ENCODE data around the gene RHBG. TPM values are rescaled to one million over a fixed set of nuclear protein-coding genes. Genes with fewer than 3 reads are reported as not detected.

Gene RHBG
- total and polyA plus RNA-seq, 2 donors (not counting 1 experiment from before 2014, with no cell fraction given): not detected

- Histone ChIP-seq H3K9me3 (ENCODE audit: control extremely low read depth in 1 of 3, control insufficient read depth in 2 of 3, insufficient read depth in 1 of 3, low read length in 2 of 3) (peaks cover 0 to 2% (median 0%) of the 10 kb centered on the region in 3 donors), H3K4me1 (ENCODE audit: control insufficient read depth in 2 of 2, insufficient read depth in 2 of 2, low read length in 2 of 2) (no peaks in the 10 kb centered on the region), H3K36me3 (replicated peaks in 1 of 2; ENCODE audit: control extremely low read depth in 1 of 2, control insufficient read depth in 1 of 2, extremely low read depth in 1 of 2, insufficient read depth in 2 of 2, low read length in 1 of 2) (no peaks in the 10 kb centered on the region), H2AFZ (ENCODE audit: insufficient read depth, low read depth, low read length, poor library complexity, severe bottlenecking) (no peak overlapping the region), H3K27me3 (replicated peaks in 1 of 4; ENCODE audit: control extremely low read depth in 1 of 4, control insufficient read depth in 3 of 4, insufficient read depth in 4 of 4, low read length in 3 of 4) (peaks cover 0 to 58% (median 16%) of the 10 kb centered on the region in 4 experiments), H3K9ac (ENCODE audit: low read length) (no peak overlapping the region), H3K4me2 (replicated peaks; ENCODE audit: low read depth, low read length, poor library complexity, severe bottlenecking) (no peak overlapping the region), H3K79me2 (ENCODE audit: control insufficient read depth, insufficient read depth, low read length) (no peaks in the 10 kb centered on the region), H3K4me3 (ENCODE audit: control extremely low read depth in 1 of 5, extremely low read depth in 1 of 5, insufficient read depth in 1 of 5, low read depth in 2 of 5, low read length in 4 of 5) (no peak overlapping the region), H3K27ac (ENCODE audit: low read length in 2 of 2) (no peak overlapping the region), H4K20me1 (ENCODE audit: control insufficient read depth, insufficient read depth, low read length, poor library complexity, severe bottlenecking) (no peaks in the 10 kb centered on the region)
- intact Hi-C loops (cut with micrococcal nuclease): no loop called here
- ATAC-seq (ENCODE audit: low read depth) (no peak), DNase-seq (no peak)
- CTCF ChIA-PET: interaction anchor here (2.5 to 3.0 kb wide), 2 partner anchors 9 to 25 kb away, joined by 8 to 12 read pairs; no protein-coding TSS in a partner anchor
- peaks cover 66% of the 10 kb centered on the region for H3K27me3 Mint-ChIP-seq
- H3K4me1 Mint-ChIP-seq: no peaks in the 10 kb centered on the region
- no peak overlapping the region for H3K4me3 Mint-ChIP-seq
- no peak overlapping the region for H3K27ac Mint-ChIP-seq
- POLR2A ChIA-PET: no interaction called here
- TF ChIP-seq EZH2 (IDR thresholded peaks at IDR 0.05; ENCODE audit: borderline replicate concordance, insufficient read depth, low read depth, low read length, poor library complexity, severe bottlenecking): no peak
- TF ChIP-seq, protein P1, sequence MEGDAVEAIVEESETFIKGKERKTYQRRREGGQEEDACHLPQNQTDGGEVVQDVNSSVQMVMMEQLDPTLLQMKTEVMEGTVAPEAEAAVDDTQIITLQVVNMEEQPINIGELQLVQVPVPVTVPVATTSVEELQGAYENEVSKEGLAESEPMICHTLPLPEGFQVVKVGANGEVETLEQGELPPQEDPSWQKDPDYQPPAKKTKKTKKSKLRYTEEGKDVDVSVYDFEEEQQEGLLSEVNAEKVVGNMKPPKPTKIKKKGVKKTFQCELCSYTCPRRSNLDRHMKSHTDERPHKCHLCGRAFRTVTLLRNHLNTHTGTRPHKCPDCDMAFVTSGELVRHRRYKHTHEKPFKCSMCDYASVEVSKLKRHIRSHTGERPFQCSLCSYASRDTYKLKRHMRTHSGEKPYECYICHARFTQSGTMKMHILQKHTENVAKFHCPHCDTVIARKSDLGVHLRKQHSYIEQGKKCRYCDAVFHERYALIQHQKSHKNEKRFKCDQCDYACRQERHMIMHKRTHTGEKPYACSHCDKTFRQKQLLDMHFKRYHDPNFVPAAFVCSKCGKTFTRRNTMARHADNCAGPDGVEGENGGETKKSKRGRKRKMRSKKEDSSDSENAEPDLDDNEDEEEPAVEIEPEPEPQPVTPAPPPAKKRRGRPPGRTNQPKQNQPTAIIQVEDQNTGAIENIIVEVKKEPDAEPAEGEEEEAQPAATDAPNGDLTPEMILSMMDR (IDR thresholded peaks at IDR 0.05): no peak
- H3K9me3 Mint-ChIP-seq (ENCODE audit: insufficient read depth): no peaks in the 10 kb centered on the region
- WGBS (ENCODE audit: insufficient coverage): 88% methylated on average over 6 of the region's 8 CpGs
These were observed 41.7 kb downstream of the RHBG start for GRCh38 chr1:156410740-156411139.

GRCh38 chr1:156412653-156413321, 43.8 kb downstream of the RHBG start:
- Mint-ChIP-seq H3K9me3 (ENCODE audit: insufficient read depth) (no peaks in the 10 kb centered on the region), H3K27ac (no peak overlapping the region), H3K27me3 (peaks cover 59% of the 10 kb centered on the region), H3K4me3 (no peak overlapping the region), H3K4me1 (no peaks in the 10 kb centered on the region)
- H3K27ac ChIP-seq (ENCODE audit: low read length in 2 of 2): no peak overlapping the region
- no peak overlapping the region for H3K4me2 ChIP-seq (replicated peaks; ENCODE audit: low read depth, low read length, poor library complexity, severe bottlenecking)
- H4K20me1 ChIP-seq (ENCODE audit: control insufficient read depth, insufficient read depth, low read length, poor library complexity, severe bottlenecking): no peaks in the 10 kb centered on the region
- DNase-seq (no peak), ATAC-seq (ENCODE audit: low read depth) (no peak)
- H3K36me3 ChIP-seq (replicated peaks in 1 of 2; ENCODE audit: control extremely low read depth in 1 of 2, control insufficient read depth in 1 of 2, extremely low read depth in 1 of 2, insufficient read depth in 2 of 2, low read length in 1 of 2): no peaks in the 10 kb centered on the region
- H3K79me2 ChIP-seq (ENCODE audit: control insufficient read depth, insufficient read depth, low read length): no peaks in the 10 kb centered on the region
- 97% methylated on average over 5 of the region's 10 CpGs for WGBS (ENCODE audit: insufficient coverage)
- intact Hi-C loops (cut with micrococcal nuclease): no loop called here
- H3K4me3 ChIP-seq (ENCODE audit: control extremely low read depth in 1 of 5, extremely low read depth in 1 of 5, insufficient read depth in 1 of 5, low read depth in 2 of 5, low read length in 4 of 5): no peak overlapping the region
- H3K9me3 ChIP-seq (ENCODE audit: control extremely low read depth in 1 of 3, control insufficient read depth in 2 of 3, insufficient read depth in 1 of 3, low read length in 2 of 3): peaks cover 0 to 2% (median 0%) of the 10 kb centered on the region in 3 donors
- no peak overlapping the region for H3K9ac ChIP-seq (ENCODE audit: low read length)
- POLR2A ChIA-PET: interaction anchor here (0.6 kb wide), 1 partner anchor 30 kb away, joined by 4 read pairs; no protein-coding TSS in a partner anchor
- CTCF ChIA-PET: interaction anchor here (0.7 to 3.0 kb wide), 3 partner anchors 27 to 32 kb away, joined by 3 to 8 read pairs (median 6); no protein-coding TSS in a partner anchor
- peaks cover 0 to 52% (median 16%) of the 10 kb centered on the region in 4 experiments for H3K27me3 ChIP-seq (replicated peaks in 1 of 4; ENCODE audit: control extremely low read depth in 1 of 4, control insufficient read depth in 3 of 4, insufficient read depth in 4 of 4, low read length in 3 of 4)
- no peaks in the 10 kb centered on the region for H3K4me1 ChIP-seq (ENCODE audit: control insufficient read depth in 2 of 2, insufficient read depth in 2 of 2, low read length in 2 of 2)
- H2AFZ ChIP-seq (ENCODE audit: insufficient read depth, low read depth, low read length, poor library complexity, severe bottlenecking): no peak overlapping the region
- TF ChIP-seq, protein P1 (IDR thresholded peaks at IDR 0.05): no peak
- no peak for TF ChIP-seq EZH2 (IDR thresholded peaks at IDR 0.05; ENCODE audit: borderline replicate concordance, insufficient read depth, low read depth, low read length, poor library complexity, severe bottlenecking)

All from B cell (primary cell).